Upper lobe of left lung (tissue), 4 donors: ENCODE data around the gene FRK.

Source experiments
- EP300 ChIP-seq, 4 donors: sonication (generic); formaldehyde crosslinking; IDR thresholded peaks; one replicate each; pipeline ENCODE4 v1.5.1; 2017; ENCODE audit warnings: antibody characterized with exemption in 4 of 4, control low read depth in 2 of 4
- POLR2A ChIP-seq, 4 donors: fragments of 450-650 bp; IDR thresholded peaks; one replicate each; pipeline ENCODE4 v1.5.1; 2016 to 2017; ENCODE audit warnings: antibody characterized with exemption in 4 of 4, mild to moderate bottlenecking in 2 of 4
- POLR2AphosphoS5 ChIP-seq, 2 donors: sonication (generic); formaldehyde crosslinking; IDR thresholded peaks; one replicate each; pipeline ENCODE4 v1.5.1; 2017; ENCODE audit warnings: antibody characterized with exemption in 2 of 2
- TF ChIP-seq, protein P1 (sequence below), 6 experiments: fragments of 450-650 bp in 4 of 6; fragments of 200-600 bp in 2 of 6; sonication (generic) in 2 of 6; IDR thresholded peaks; one replicate each; pipeline ENCODE4 v1.5.1; 2016 to 2019; ENCODE audit warnings: antibody characterized with exemption in 6 of 6

DNA sequence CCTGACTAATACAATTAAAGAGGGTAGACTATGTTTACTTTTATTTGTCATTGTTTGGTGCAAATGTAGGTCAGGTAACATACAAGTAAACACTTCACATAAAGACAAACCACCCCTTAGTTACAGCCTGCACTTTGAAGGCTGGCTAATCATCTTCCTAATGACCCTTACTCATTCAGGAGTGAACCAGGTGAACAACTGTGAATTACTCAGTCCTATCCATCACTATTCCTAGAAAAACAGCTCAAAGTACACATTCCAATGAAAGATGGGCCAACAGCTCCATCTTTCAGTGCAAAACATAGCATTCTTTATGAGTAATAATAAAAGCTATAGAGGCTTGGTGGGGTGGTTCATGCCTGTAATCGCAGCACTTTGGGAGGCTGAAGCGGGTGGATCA is 78.2 kb downstream of the FRK start:
- TF ChIP-seq, protein P1, sequence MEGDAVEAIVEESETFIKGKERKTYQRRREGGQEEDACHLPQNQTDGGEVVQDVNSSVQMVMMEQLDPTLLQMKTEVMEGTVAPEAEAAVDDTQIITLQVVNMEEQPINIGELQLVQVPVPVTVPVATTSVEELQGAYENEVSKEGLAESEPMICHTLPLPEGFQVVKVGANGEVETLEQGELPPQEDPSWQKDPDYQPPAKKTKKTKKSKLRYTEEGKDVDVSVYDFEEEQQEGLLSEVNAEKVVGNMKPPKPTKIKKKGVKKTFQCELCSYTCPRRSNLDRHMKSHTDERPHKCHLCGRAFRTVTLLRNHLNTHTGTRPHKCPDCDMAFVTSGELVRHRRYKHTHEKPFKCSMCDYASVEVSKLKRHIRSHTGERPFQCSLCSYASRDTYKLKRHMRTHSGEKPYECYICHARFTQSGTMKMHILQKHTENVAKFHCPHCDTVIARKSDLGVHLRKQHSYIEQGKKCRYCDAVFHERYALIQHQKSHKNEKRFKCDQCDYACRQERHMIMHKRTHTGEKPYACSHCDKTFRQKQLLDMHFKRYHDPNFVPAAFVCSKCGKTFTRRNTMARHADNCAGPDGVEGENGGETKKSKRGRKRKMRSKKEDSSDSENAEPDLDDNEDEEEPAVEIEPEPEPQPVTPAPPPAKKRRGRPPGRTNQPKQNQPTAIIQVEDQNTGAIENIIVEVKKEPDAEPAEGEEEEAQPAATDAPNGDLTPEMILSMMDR (IDR thresholded peaks at IDR 0.05): no peak
- TF ChIP-seq POLR2A (IDR thresholded peaks at IDR 0.05): no peak
- no peak for TF ChIP-seq EP300 (IDR thresholded peaks at IDR 0.05)
- no peak for TF ChIP-seq POLR2AphosphoS5 (IDR thresholded peaks at IDR 0.05)
